Measurements from ENCODE around the gene SOX10.

Gene SOX10

DNA sequence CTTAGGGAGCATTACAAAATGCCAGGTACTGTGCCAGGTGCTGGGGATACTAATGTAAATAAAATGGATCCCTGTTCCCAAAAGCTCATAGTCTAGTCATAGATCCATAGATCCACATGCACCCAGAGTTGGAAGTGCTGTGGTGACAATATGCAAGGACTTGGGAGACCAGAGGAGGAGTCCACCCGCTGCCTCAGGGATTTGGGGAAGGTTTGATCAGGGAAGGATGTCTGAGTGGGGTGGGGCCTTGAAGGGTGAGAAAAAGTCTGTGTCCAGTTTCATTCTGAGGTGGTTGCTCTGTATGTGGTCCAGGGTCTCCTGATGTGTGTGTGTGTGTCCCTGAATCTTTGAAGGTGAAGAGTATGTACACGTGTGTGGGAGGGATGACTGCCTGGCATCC, 9.2 kb downstream of the SOX10 start:
- TF ChIP-seq CTCF (conservative IDR thresholded peaks at IDR 0.05; ENCODE audit: low read length): no peak
- no peak for DNase-seq (ENCODE audit: low read depth)
- no peak overlapping the region for H3K4me3 ChIP-seq (ENCODE audit: low read length)

DNA sequence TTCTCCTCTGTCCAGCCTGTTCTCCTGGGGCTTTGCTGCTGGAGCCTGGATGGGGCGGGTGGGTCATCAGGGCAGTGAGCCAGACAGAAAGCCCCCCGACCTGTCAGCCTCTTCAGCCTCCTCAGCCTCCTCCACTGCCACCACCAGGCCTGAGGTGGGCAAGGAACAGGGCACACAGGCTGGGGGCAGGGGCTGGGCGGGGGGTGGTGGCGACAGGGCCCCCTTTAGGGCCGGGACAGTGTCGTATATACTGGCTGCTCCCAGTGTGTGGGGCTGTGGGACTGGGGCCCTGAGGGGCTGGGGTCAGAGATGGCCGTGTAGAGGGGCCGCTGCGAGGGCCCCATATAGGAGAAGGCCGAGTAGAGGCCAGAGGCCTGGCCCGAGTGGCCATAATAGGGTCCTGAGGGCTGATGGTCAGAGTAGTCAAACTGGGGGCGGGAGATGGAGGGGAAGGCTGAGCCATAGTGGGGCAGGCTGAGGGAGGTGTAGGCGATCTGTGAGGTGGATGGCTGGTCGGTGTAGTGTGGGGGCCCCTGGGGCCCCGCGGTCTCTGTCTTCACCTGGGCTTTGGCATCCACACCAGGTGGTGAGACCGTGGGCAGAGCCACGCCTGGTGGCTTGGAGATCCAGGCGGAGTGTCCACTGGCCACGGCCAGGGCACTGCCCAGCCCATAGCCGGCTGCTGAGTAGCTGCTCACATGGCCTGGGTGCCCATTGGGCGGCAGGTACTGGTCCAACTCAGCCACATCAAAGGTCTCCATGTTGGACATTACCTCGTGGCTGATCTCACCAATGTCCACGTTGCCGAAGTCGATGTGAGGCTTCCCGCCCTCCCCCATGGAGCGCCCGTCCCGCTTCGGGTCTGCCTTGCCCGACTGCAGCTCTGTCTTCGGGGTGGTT, 10.8 kb downstream of the SOX10 start:
- no peak for TF ChIP-seq CTCF (conservative IDR thresholded peaks at IDR 0.05; ENCODE audit: low read length)
- DNase-seq (ENCODE audit: low read depth): no peak
- H3K4me3 ChIP-seq (ENCODE audit: low read length): no peak overlapping the region

DNA sequence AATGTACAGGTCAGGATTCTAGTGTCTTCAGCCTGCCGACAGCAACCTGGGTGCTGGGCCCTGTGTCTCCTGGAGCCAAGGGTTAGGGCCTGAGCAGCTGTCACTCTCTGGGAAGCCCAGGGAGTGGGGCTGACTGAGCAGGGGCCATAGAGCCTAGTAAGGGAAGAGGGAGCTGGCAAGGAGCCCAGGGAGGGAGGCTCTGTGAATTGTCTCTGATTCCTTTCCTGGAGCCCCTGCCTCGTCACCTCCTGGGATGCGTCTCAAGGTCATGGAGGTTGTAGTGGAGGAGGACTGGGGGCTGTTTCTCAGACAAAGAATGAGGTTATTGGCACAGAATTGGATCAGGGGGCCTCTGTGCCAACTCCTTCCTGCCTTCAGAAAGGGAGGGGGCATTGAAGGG, 11.8 kb downstream of the SOX10 start:
- TF ChIP-seq CTCF (conservative IDR thresholded peaks at IDR 0.05; ENCODE audit: low read length): no peak
- no peak for DNase-seq (ENCODE audit: low read depth)
- no peak overlapping the region for H3K4me3 ChIP-seq (ENCODE audit: low read length)

DNA sequence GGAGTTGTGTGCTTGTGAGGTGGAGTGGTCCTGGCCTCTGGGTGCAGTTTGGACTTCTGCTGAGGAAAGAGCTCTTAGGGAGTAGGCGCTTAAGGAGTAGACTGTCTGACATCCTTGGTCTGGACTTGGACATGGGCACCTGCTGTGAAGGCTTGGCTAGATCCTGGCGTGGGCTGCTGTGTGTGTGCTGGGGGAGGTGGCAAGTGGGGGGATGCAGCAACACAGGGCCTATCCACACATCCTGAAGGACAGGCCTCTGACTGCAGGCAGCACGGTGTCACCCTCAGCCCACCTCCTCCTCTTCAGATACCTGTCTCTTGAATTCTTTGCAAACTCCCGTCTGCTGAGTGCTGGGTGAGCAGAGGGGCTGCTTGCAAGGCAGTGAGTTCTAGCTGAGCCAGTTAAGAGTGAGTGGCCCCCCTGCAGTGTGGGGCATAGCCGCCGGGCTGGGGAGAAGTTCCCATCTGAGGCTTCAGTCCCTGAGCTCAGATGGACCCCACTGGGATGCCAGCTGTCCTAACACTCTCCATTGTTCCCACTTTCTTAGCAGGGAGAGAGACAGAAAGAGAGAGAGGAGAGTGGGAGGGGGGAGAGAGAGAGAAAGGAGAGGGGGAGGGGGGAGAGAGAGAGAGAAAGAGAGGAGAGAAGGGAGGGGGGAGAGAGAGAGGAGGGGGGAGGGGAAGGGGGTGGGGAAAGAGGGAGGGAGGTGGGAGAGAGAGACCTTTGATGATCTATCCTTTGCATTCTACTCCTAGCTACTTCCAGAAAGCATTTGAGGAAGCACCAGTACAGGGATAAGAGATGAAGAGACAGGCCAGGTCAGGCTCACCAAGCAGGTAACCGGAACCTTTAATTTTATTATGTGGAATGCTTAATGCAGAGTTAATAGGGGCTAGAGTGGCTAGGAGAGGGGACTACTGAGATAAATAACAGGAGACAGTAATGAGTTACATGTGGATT, 12.6 kb downstream of the SOX10 start:
- H3K4me3 ChIP-seq (ENCODE audit: low read length): no peak overlapping the region
- no peak for DNase-seq (ENCODE audit: low read depth)
- no peak for TF ChIP-seq CTCF (conservative IDR thresholded peaks at IDR 0.05; ENCODE audit: low read length)

- DNase-seq (ENCODE audit: low read depth): no peak
- H3K4me3 ChIP-seq (ENCODE audit: low read length): no peak overlapping the region
- TF ChIP-seq CTCF (conservative IDR thresholded peaks at IDR 0.05; ENCODE audit: low read length): no peak
Observed at GRCh38 chr22:37970864-37971263, 13.5 kb downstream of the SOX10 start.

- TF ChIP-seq CTCF (conservative IDR thresholded peaks at IDR 0.05; ENCODE audit: low read length): no peak
- no peak overlapping the region for H3K4me3 ChIP-seq (ENCODE audit: low read length)
- DNase-seq (ENCODE audit: low read depth): no peak
Observed at GRCh38 chr22:37968452-37969251, 15.7 kb downstream of the SOX10 start.

Measured in AG10803 (cell line).